Activated naive CD4-positive, alpha-beta T cell treated with anti-CD3 and anti-CD28 coated beads, Interleukin-2, amount 50 U/mL, for 24 hours (primary cell): ENCODE measurements around the gene NCR2.

Experiments
- H3K27ac Mint-ChIP-seq: one replicate; pipeline ENCODE4 v1.8.0; 2021; ENCODE audit warnings: mild to moderate bottlenecking, mixed read lengths
- H3K27me3 Mint-ChIP-seq: one replicate; pipeline ENCODE4 v1.8.0; 2021; ENCODE audit warnings: mixed read lengths
- H3K36me3 Mint-ChIP-seq: one replicate; pipeline ENCODE4 v1.8.0; 2021; ENCODE audit warnings: mixed read lengths
- H3K4me1 Mint-ChIP-seq: one replicate; pipeline ENCODE4 v1.8.0; 2021; ENCODE audit warnings: mixed read lengths
- H3K4me3 Mint-ChIP-seq: one replicate; pipeline ENCODE4 v1.8.0; 2021; ENCODE audit warnings: mild to moderate bottlenecking, mixed read lengths
- H3K9me3 Mint-ChIP-seq: one replicate; pipeline ENCODE4 v1.8.0; 2021; ENCODE audit warnings: mixed read lengths

Gene NCR2

DNA sequence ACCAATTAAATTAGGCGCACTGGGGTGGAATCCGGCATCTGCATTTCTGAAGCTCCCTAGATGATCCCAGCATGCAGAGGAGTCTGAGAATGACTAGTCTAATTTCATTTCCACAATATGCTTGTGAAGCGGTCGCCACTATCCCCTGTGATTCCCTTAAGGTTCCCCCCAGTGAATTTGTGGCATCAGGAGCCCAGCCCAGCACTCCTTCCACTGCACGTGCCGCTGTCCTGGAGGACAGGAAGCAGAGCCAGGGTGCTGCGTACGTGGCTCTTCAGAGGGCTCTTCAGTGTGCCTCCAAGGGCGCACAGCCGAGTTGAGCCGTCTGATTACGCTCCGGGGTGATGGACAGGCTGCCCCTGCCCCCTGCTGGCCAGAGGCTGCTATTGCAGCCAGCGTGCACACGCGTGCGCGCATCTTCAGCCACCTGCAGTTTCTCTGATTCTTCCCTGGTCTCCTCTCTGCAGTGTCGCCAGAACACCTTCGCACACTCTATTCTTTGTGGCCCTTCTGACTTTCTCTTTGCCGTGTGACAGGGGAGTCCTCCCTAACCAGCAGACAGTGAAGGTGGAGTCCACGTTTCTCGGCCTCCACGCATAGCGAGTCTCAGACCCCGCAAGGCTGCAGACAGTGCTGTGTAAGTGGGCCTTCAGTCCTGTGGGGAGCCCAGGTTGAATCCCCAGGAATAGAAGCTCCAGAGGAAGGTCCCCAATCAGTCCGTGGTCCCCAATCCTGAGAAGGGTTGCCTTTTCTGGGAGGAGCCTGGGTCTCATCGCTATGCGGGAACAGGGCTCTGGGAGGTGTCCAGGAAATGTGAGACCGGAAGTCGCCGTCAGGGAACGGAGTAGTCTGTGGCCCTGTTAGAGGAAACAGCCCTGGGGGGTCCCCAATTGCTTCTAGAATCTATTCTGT, 16.5 kb upstream of the NCR2 start:
- Mint-ChIP-seq H3K36me3 (no peaks in the 10 kb centered on the region), H3K27me3 (peaks cover 2% of the 10 kb centered on the region), H3K9me3 (no peaks in the 10 kb centered on the region), H3K27ac (peak overlapping the region; percentile 24), H3K4me3 (peak overlapping the region; percentile 73), H3K4me1 (peaks cover 15% of the 10 kb centered on the region)

GRCh38 chr6:41321183-41321582, 14.2 kb upstream of the NCR2 start:
- Mint-ChIP-seq H3K27ac (no peak overlapping the region), H3K9me3 (no peaks in the 10 kb centered on the region), H3K36me3 (no peaks in the 10 kb centered on the region), H3K4me3 (no peak overlapping the region), H3K27me3 (peaks cover 5% of the 10 kb centered on the region), H3K4me1 (peaks cover 15% of the 10 kb centered on the region)

DNA sequence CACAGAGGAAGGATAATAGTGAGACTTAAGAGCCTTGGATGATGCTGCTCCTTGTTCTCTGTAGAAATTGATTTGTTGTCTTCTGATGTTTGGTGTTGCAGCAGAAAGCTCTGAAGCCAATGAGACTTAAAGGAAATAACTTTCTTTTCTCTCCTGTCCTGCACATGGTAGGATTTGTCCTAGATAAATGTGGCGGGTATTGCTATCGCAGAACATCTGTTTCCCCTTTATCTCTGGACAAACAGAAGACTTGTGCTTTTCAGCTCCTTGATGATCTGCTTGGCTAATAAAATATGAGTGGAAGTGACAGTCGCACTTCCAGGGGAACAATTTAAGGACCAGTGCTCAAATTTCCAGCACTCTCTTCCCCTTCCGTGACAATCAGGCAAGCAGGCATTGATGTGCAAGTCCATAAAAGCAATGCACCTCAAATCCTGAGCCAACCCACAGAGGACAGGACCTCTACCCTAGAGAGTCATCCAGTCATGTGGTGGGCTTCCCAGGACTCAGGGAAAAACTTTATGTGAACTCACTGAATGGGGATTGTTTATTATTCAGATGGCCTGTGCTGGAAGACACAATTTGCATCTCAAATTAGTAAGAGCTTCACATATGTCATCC, 9.9 kb upstream of the NCR2 start:
- Mint-ChIP-seq H3K4me1 (no peaks in the 10 kb centered on the region), H3K27me3 (peaks cover 5% of the 10 kb centered on the region), H3K27ac (no peak overlapping the region), H3K36me3 (no peaks in the 10 kb centered on the region), H3K4me3 (no peak overlapping the region), H3K9me3 (no peaks in the 10 kb centered on the region)

DNA sequence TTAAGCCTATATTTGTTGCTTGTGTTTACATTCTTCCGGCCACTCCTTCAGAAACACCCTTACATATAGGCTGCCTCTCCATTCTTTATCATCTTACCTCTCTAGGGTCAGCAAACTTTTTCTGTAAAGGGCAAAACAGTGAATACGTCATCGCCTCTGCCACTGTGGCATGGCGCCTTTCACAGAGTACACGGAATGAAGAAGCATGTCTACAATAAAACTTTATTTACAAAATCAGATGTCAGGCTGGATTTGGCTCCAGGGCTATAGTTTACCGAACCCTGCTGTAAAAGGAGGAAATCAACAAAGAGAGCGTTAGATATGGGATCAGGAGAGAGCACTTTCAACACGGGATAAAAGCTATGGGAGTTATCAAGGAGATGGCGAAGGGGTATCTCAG, 9.3 kb upstream of the NCR2 start:
- H3K27me3 Mint-ChIP-seq: peaks cover 5% of the 10 kb centered on the region
- no peak overlapping the region for H3K4me3 Mint-ChIP-seq
- peak overlapping the region; percentile 39 for H3K27ac Mint-ChIP-seq

DNA sequence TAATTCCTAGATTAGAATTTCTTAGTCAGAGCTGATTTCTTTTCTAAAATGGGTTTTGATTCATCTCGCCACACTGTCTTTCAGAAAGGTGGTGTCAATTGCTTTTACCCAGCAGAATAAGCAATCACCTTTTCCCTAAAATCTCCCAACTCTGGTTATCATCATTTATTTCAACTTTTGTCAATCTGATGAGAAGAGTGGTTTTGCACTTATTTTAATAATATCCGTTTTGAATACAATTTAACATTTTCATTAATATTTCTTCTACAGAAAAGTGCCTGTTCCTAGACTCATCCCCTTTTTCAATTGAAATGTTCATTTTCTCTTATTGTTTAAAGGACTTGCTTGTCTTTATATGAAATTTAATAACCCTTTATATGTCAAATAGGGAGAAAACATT, 8.2 kb upstream of the NCR2 start:
- Mint-ChIP-seq H3K4me3 (no peak overlapping the region), H3K36me3 (no peaks in the 10 kb centered on the region), H3K27ac (no peak overlapping the region), H3K4me1 (peaks cover 13% of the 10 kb centered on the region), H3K9me3 (no peaks in the 10 kb centered on the region), H3K27me3 (peaks cover 5% of the 10 kb centered on the region)

More for the DNA sequence above, 9.3 kb upstream of the NCR2 start:
- H3K9me3 Mint-ChIP-seq: no peaks in the 10 kb centered on the region
- no peaks in the 10 kb centered on the region for H3K36me3 Mint-ChIP-seq
- H3K4me1 Mint-ChIP-seq: peaks cover 3% of the 10 kb centered on the region

DNA sequence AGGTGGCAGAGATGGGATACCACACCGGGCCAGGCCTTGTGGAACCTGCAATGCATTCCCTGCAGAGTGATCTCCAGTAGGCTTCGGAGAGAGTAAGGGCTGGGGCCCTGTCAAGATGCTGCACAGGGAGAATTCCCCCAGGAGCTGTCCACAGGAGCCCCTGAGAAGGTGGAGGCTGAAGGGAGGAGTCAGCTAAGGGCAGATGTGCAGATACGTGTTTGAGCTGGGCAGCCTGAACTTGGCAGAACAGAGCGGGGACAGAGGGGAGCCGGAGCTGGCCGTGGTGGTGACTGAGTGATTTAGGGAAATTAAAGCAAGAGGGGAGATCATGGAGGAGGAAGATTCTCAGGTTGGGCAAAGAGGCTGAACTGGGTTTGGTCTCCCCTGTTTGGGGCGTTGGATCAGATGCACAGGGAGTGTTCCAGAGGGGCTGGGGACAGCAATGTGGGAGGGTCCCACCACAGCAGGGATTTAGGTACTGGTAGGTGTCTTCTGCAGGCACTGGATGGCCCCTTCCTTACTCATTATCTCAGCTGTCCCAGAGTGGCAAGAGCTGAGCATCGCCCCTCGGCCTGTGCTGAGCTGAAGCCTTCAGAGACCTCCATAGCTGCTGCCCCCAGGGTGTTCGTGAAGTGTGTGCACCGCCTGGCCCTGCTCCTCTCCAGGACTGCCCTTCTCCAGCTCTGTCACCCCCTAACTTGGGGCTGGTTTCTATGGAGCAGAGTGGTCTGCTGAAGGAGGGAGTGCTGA, 3.8 kb upstream of the NCR2 start:
- no peaks in the 10 kb centered on the region for H3K36me3 Mint-ChIP-seq
- peak overlapping the region; percentile 72 for H3K27ac Mint-ChIP-seq
- H3K4me3 Mint-ChIP-seq: no peak overlapping the region
- no peaks in the 10 kb centered on the region for H3K27me3 Mint-ChIP-seq
- peaks cover 57% of the 10 kb centered on the region for H3K4me1 Mint-ChIP-seq
- H3K9me3 Mint-ChIP-seq: no peaks in the 10 kb centered on the region

- H3K4me3 Mint-ChIP-seq: no peak overlapping the region
- peaks cover 59% of the 10 kb centered on the region for H3K4me1 Mint-ChIP-seq
- no peaks in the 10 kb centered on the region for H3K27me3 Mint-ChIP-seq
- no peaks in the 10 kb centered on the region for H3K9me3 Mint-ChIP-seq
- H3K27ac Mint-ChIP-seq: no peak overlapping the region
- no peaks in the 10 kb centered on the region for H3K36me3 Mint-ChIP-seq
Measured at GRCh38 chr6:41332241-41332640, 3.2 kb upstream of the NCR2 start.

DNA sequence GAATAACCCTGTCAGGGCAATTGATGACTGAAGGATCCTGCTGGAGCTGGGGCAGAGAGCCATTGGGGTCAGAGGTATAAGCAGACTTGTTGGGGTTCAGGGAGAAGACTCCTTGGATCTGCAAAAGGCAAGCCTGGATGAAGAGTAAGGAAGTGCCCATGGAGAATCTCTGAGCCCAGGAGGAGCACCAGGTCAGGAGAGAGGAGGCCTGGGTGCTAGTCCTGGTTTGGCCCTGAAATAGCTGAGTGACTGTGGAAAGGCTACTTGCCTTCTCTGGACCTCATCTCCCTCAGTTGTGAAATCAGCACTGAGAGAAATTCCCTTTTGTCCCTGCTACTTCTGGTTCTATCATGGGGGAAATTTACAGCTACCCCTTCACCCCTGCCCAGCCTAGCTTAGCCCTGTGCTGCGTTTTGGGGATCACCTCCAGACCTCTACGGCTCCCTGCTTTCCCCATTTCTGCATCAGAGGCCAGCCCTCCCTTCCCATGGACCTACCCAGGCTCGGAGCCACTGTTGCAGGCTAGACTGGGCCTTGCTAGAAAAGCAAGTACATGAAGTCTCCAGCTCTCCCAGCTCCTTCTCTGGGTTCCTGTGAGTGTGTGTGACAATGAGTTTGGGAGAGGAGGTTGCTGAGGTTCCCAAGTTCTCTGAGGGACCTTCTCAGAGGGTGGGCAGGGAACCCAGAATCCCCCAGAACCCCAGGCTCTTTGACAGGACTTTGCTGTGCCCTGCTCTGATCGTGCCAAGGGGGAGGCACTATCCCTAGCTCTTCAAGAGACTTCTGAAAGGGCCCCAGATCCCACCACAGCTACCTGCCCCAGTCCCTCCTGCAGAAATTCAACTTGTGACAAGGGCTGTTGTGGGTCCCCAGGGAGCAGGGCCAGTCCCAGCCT, 2.3 kb upstream of the NCR2 start:
- Mint-ChIP-seq H3K36me3 (no peaks in the 10 kb centered on the region), H3K27ac (no peak overlapping the region), H3K9me3 (no peaks in the 10 kb centered on the region), H3K4me1 (peaks cover 59% of the 10 kb centered on the region), H3K4me3 (peak overlapping the region; percentile 73), H3K27me3 (no peaks in the 10 kb centered on the region)

DNA sequence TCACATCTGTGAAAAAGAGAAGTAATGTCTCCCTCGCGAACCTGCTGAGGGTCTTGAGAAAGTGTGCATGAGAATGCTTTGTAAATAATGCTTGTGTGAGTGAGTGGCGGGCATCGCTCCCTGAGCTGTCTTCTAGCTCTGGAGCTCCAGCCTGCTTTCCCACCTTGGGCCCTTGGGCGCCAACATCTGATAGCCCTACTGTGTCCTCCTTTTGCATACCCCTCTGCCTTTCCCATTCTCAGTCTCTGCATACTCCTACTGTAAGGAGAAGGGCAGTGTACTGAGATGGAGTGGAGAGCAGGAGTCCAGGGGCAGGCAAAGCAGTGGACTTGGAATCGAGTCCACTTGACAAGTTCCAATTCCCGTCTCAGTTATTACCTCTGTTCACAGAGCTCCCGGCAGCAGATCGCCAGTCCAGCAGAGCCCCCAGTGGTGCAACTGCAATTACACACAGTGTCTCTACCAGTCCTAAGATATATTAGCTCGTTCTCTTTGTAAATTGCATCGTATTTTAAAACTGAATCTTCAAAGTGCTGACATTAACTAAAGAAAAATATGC, 847 bp upstream of the NCR2 start:
- no peaks in the 10 kb centered on the region for H3K9me3 Mint-ChIP-seq
- no peaks in the 10 kb centered on the region for H3K36me3 Mint-ChIP-seq
- H3K27me3 Mint-ChIP-seq: no peaks in the 10 kb centered on the region
- peak overlapping the region; percentile 8 for H3K4me3 Mint-ChIP-seq
- peaks cover 59% of the 10 kb centered on the region for H3K4me1 Mint-ChIP-seq
- H3K27ac Mint-ChIP-seq: peak overlapping the region; percentile 87

DNA sequence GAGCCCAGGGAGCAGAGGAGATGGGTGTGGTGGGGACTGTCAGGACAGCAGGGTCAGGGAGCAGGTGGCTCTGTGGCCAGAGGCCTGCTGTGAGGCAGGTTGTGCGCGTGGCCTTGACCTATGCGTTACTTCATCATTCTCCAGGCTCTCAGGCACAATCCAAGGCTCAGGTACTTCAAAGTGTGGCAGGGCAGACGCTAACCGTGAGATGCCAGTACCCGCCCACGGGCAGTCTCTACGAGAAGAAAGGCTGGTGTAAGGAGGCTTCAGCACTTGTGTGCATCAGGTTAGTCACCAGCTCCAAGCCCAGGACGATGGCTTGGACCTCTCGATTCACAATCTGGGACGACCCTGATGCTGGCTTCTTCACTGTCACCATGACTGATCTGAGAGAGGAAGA, 535 bp downstream of the NCR2 start:
- Mint-ChIP-seq H3K4me3 (no peak overlapping the region), H3K27ac (peak overlapping the region; percentile 32), H3K9me3 (no peaks in the 10 kb centered on the region), H3K4me1 (peaks cover 58% of the 10 kb centered on the region), H3K27me3 (no peaks in the 10 kb centered on the region), H3K36me3 (no peaks in the 10 kb centered on the region)

GRCh38 chr6:41336824-41337223, 1.4 kb downstream of the NCR2 start:
- Mint-ChIP-seq H3K4me1 (peaks cover 49% of the 10 kb centered on the region), H3K9me3 (no peaks in the 10 kb centered on the region), H3K4me3 (no peak overlapping the region), H3K27me3 (no peaks in the 10 kb centered on the region), H3K36me3 (no peaks in the 10 kb centered on the region), H3K27ac (no peak overlapping the region)

DNA sequence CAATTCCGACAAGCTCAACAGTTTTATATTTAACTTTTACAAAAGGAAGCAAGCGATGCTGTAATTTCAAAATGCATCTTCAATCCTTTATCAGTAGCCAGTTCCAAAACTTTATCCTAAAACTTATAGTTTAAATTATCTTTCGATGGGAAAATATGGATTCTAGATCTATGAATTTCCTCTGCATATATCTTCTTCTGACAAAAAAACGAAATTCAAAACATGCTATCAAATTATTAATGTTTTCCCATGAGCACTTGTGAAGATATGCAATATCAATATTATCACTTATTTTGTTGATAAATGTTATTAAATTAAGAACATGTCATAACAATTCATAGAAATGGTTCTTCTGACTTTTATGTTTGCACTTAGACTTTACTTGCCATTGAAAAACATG, 2.3 kb downstream of the NCR2 start:
- Mint-ChIP-seq H3K27me3 (no peaks in the 10 kb centered on the region), H3K4me3 (no peak overlapping the region), H3K9me3 (no peaks in the 10 kb centered on the region), H3K4me1 (peaks cover 41% of the 10 kb centered on the region), H3K27ac (no peak overlapping the region), H3K36me3 (no peaks in the 10 kb centered on the region)

DNA sequence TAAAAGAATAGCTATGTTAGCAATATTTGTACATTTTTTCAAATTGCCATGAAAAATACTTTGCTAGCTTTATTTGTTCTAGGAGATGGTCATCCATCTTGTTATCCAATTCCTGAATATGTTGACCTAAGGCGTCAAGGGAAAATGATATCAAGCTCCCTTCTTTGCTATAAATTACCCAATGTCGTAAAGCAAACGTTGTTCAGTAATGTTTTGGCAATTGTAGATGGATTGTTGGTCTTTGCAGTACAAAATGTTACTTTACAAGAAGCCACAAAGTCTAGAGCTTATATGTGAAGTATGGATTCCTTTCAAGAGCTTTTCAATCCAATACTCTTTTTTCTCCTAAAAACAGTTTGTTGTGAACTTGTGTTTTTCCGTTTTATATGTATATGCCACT, 3.3 kb downstream of the NCR2 start:
- Mint-ChIP-seq H3K36me3 (no peaks in the 10 kb centered on the region), H3K4me3 (no peak overlapping the region), H3K27ac (no peak overlapping the region), H3K4me1 (peaks cover 31% of the 10 kb centered on the region), H3K9me3 (no peaks in the 10 kb centered on the region), H3K27me3 (no peaks in the 10 kb centered on the region)

- H3K9me3 Mint-ChIP-seq: no peaks in the 10 kb centered on the region
- H3K27me3 Mint-ChIP-seq: no peaks in the 10 kb centered on the region
- H3K36me3 Mint-ChIP-seq: no peaks in the 10 kb centered on the region
- no peak overlapping the region for H3K27ac Mint-ChIP-seq
- no peak overlapping the region for H3K4me3 Mint-ChIP-seq
- H3K4me1 Mint-ChIP-seq: peaks cover 27% of the 10 kb centered on the region
Measured at GRCh38 chr6:41341580-41341979, 6.2 kb downstream of the NCR2 start.

DNA sequence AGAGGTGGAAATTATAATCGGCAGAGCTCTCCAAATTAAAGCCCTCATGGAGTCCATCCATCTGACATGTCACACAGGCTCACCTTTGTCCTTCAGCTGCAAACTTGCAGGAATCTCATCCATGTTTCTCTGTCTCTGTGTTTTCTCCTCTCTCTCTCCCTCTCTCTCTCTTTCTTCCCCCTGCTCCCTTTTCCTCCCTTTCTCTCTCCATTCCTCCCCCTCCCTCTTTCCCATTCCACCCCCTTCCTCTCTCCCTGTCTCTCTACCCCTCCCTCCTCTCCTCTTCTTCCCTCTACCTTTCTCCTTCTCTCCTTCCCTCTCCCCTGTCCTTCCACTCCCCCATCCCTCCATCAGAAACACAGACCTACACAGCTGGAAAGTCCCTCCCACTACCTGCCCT, 6.8 kb downstream of the NCR2 start:
- peaks cover 30% of the 10 kb centered on the region for H3K4me1 Mint-ChIP-seq
- no peaks in the 10 kb centered on the region for H3K27me3 Mint-ChIP-seq
- H3K36me3 Mint-ChIP-seq: no peaks in the 10 kb centered on the region
- H3K9me3 Mint-ChIP-seq: no peaks in the 10 kb centered on the region
- no peak overlapping the region for H3K4me3 Mint-ChIP-seq
- no peak overlapping the region for H3K27ac Mint-ChIP-seq
